ENCODE data around the gene APOO.

APOO gene

GRCh38 chrX:23907498-23908218 is at the start of gene APOO, which contains the start of gene CXorf58:
Gene APOO, minus strand, starts transcription at chrX:23907938. Its CDS starts 236 bp downstream, at chrX:23907702.
Gene CXorf58, plus strand, starts transcription at chrX:23908006. Its CDS starts 2,297 bp downstream, at chrX:23910303.
- DNase-seq: peak; percentile 89

DNA sequence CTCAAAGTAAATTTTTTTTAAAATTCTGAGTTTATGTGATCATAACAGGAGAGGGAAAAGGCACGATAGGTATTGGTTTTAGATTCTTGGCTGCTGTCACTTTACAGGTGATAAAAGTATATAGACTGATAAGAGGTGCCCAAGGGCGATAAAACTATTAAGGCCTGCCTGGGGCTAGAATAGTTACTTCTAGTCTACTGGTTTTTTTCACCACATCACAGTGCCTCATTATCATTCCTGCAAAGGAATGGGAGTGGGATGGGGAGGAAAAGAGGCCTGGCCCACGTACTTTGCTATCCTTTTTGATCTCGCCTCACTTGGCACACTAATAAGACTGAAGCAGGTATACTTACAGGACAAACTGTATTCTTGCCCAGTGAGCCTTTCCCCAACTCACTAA is 46.7 kb upstream of the APOO start:
- DNase-seq: no peak

GRCh38 chrX:23953908-23954269 is 46.2 kb upstream of the APOO start:
- no peak for DNase-seq

DNA sequence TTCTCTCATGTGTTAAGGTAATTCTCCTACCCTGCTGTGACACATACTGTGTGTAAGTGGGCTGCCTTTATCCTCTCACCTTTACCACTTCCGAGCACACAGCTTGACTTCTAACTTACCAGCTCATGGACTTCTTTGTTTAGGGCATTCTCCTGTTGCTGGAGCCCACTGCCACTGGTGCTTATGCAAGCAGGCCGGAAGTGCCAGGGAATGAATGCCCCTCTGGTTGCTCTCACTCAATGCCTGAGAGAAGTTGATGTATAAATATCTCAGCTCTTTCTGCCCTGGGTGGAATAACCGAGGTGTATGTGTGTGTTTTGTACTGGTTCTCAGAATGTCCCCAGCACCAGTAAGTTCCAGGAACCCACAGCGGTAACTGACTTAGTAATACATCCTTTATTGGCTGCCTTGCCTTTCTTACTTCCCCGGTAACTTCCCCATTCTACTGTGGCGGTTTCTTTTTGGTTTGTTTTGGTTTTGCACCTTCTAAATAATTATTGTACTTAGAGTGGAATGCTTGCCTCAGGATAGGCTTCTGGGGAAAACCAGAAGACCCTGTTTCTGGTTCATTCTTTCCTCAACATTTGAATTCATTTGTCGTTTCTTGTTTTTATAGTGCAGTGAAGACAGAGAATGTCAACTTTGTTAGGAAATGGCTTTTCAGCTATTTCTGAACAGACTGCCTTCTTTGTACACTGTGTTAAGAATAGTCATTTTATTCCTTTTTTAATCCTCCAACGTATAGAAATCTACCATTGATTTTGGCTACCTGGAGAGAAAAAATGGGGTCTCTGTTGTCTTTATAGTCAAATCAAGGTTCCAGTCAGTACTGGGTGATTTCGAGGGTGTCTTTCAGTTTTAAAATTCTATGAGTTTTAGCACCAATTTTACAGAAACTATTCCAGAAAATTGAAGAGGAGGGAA is 45.5 kb upstream of the APOO start:
- DNase-seq: no peak

GRCh38 chrX:23952391-23952790 is 44.7 kb upstream of the APOO start:
- DNase-seq: no peak

- DNase-seq: no peak
Observed at GRCh38 chrX:23945206-23945605, 37.5 kb upstream of the APOO start.

DNA sequence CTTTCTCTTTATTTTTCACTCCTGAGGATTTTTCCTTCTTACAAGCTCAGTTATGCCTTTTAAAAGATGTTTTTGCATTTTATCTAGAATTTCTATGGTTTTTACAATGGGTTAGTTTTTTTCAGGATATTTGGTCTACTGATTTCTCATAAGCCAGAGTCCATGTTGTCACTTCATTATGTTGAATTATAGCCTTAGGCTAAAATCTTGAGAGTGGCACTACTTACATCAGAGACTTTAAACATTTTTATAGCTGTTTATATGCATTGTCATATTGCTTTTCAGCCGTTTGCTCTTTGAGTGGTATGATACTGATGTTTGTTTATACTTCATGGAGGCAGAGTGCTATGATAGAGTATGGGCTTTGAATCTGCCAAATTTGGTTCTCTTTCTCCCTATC is 36.5 kb upstream of the APOO start:
- DNase-seq: no peak

DNA sequence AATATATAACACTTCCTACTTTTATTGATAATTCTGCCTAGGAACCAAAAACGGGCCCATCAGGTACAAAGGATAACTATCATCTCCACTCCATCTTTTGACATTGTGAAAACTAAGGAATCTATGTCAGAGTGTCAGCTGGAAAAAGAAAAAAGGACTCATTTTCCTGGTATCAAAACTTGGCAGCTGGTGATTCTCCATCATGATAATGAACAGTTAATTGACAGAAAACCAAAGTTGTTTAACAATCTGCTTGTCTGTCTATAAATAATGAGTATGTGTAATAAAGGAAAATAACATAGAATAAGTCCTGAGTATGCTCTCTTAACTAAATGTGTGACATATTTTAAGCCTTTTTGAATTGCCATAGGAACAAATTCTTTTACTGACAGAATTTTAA is 31.5 kb upstream of the APOO start:
- DNase-seq: no peak

- no peak for DNase-seq
Observed at GRCh38 chrX:23938690-23939089, 31.0 kb upstream of the APOO start.

DNA sequence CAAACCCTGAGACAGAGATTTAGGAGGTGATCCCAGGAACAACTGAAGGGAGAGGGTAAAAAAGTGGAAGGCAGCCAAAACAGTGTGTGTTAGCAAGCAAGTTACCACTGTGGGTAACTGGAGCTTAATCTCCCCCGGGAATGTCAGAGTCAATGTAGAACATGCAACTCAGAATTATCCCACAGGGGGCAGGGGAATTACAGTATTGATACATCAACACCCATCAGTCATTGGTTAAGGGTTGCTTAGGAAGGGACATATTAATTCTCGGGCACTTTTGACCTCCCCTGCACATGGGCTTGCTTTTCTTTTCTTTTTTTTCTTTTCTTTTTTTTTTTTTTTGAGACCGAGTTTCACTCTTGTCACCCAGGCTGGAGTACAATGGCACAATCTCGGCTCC is 29.4 kb upstream of the APOO start:
- DNase-seq: no peak

DNA sequence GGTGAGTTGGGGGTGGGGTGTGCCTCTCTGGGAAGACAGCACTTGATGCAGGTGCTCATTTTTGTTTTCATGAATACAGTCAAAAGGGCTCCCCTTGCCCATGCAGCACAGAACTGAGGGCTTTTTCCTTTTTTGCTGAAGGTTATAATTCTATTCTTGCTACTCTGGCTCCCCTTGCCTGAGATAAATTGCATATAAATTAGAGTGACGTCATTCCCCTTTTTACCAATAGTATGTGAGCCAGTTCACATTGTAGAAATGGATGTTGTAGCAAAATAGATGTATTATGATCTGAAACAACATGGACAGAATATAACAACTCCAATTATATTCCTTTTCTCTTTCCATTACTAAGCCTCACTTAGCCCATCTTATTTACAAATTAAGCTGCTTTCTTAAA is 28.4 kb upstream of the APOO start:
- DNase-seq: no peak

DNA sequence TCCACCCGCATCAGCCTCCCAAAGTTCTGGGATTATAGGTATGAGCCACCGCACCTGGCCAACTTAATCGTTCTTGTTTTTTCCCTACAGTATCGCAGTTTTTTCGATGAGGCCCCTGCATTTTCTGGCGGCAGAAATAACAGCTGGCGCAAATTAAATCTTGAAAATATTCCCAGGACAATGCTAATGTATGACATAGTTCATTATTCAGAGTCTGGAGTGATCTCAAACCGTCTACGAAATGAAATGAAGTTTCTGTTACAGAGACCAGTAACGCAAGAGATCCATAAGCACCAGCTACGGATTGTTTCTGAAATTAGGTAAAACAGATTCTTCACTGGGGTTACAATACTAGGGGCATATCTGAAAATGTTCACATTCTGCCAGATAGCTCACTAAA is 27.4 kb upstream of the APOO start:
- no peak for DNase-seq

DNA sequence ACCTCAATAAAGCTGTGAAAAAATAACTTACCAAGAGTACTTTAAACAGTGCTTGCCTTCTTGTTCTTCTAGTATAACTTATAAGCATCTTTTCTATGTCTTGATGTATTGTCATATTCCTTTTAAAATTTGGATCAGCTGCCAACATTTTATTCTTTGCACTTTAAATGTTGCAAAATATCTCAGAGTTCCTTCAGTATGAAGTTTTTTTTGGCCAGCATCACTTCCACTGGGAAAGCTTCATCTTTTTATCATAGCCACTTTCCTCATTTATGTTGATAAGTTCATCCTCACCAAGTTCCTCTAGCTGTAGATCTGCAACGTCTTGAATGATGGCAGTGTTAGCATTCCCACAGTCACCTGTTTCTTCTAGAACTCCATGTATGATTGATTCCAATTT is 24.3 kb upstream of the APOO start:
- DNase-seq: no peak

DNA sequence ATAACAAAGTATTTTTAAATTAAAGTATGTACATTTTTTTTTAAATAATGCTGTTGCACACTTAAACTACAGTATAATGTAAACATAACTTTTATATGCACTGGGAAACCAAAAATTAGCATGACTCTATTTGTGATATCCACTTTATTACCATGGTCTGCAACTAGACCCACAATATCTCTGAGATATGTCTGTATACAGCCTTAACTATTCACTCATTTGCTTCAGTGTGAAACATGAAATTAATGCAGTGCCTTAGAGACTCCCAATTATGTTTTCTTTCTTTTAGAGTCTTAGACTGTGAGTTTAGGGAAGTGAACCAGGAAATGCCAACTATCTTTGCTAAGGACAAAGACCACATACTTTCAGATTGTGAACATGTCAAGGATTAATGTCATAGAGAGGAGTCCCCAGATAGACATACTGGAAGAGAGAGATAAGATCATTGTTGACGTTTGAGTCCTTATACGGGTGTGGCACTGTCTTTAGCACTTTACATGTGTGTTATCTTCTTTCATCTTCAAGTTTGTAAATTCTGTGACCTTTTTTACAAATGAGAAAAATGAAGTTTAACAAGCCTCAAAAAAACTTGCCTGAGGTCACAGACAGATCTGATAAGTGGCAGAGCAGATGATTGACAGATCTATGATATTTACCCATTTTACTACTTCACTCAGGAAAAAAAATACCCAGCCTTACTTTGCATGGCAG is 23.3 kb upstream of the APOO start:
- DNase-seq: no peak

DNA sequence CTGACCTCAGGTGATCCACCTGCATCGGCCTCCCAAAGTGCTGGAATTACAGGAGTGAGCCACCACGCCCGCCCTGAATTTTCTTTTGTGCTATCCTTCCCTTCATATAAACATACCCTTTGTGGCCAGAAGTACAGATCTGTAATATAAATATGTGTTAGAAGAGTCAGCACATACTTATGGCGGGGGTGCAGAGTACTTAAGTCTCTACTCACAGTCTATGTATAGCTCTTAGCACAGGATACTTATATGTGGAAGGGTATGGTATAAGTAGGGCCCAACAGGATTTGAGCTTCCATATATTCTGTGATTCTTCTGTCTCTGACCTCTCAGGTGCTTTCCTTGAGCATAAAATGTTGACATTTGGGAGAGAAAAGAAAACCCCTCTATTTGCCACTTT is 18.3 kb upstream of the APOO start:
- DNase-seq: no peak

DNA sequence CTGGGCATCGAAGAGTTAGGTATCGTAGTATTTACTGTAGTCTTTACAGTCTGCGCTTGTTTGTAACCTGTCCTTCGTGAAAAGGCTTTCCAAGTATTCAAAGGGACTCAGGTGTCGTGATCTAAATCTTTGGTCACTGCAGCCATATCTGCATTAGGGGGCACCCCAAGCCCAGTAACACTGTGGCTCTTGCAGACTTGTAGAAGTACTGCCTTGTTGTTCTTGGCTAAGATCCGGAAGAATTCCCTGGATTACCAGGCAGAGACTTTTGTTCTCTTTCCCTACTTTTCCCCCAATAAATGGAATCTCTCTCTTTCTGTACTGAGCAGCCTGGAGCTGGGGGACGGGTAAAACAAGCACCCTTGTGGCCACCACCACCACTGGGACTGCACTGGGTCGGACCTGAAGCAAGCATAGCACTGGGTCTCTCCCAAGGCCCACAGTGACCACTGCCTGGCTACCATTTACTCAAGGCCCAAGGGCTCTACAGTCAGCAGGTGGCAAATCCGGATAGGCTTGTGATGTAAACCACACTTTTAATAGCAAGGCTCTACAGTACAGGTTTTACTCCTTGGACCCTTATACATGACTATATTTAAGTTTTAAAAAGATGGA is 12.1 kb upstream of the APOO start:
- DNase-seq: no peak

- DNase-seq: no peak
Observed at GRCh38 chrX:23919148-23919547, 11.4 kb upstream of the APOO start.

DNA sequence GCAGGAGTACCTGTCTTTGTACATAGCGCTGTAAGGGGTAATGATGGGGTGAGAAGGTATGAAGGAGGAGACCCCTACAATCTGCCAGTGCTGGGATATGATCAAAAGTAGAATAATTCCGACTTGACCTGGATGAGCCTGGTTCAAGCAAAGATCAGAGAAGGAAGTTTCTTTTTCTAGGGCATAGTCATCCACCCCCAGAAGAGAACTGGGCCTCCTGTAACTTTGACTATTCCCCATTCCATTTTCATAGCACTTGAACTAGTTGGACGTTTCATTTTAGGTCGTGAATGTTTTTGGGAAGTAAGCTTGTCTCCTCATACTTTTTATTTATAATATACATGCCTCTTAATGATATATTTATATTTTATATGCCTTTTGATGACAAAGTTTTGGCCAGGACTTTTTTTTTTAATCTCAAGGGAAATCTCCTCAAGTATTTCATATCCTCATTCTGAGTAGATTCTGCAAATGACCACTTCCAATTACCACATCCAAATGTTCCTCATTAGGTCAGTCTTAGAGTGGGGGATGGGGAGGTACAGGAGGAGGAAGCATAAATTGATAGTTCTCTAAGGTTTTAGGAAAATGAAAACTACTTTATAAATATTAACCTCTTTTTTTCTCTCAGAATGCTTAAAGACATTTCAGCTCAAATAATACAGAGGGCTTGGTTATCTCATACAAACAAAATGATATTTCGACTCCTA is 3.5 kb upstream of the APOO start:
- no peak for DNase-seq

DNA sequence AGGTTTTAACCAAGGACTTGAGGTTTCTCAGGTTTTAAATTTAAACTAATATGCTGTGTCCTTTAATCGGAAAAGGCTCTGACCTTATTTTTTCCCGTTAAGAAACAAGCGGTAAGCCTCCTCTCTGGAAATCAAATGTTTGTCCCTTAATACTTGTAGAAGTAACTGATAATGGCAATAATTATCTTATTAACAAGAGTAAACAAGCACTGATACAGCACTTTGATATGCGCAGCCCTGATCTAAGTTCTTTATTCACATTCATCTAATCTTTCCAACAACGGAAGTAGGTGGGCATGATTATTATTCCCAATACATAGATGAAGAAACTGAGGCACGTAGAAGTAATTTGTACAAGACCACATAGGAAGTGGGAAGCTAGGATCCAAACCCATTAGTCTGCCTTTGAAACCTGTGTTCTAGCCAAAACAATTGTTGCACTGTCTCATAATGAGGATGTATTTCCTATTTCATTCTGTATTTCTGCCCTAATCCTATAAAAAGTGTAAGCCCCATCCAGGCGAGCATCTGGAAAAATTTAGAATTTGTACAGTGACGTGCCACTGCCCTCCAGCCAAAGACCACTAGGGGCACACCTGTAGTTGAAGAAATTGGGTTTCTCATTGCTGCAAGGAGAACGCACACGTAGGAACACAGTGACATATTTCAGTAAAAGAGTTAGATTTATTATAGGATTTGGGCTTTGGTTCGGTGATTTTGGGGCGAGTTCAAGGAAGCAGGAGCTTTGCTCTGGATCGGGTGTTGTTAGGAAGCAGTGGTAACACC is 674 bp upstream of the APOO start:
- no peak for DNase-seq

DNA sequence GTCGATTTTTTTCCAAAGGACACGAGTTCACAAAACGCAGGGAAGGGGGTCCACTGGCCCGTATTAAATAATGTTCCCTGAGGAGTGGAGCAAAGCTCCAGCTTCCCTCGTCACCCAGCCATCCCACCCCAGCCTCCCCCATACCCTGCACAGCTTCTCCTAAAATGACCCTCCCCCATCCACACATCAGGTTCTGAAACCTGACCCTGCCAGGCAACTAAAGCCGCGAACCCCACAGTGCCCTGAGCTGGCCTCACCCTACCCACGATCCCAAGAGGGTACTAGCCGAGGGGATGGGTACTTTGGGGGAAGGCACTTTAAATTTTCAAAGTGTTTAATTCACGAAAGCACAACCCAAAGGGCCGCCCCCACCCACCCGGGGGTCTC is 634 bp downstream of the APOO start:
- no peak for DNase-seq

GRCh38 chrX:23904096-23904495 is 3.6 kb downstream of the APOO start:
- DNase-seq: no peak

GRCh38 chrX:23902419-23902818 is 5.3 kb downstream of the APOO start:
- peak; percentile 53 for DNase-seq
